GM18868 (cell line): ENCODE measurements around the gene PRKCH.
A peak's percentile ranks its signal among the peaks of the same experiment; 100 is the strongest.
"Not testable (repeated sequence)": the region's sequence is repeated elsewhere in the genome, so short reads cannot be mapped to it uniquely, and the experiment has no call there.

ENCODE experiments used
- ATAC-seq: cut with Tn5 transposase; IDR thresholded peaks from one replicate; pipeline ENCODE4 v1.9.1; 2021; ENCODE audit warnings: mild to moderate bottlenecking, moderate library complexity; ENCODE audit not compliant: unreplicated experiment

Gene PRKCH

DNA sequence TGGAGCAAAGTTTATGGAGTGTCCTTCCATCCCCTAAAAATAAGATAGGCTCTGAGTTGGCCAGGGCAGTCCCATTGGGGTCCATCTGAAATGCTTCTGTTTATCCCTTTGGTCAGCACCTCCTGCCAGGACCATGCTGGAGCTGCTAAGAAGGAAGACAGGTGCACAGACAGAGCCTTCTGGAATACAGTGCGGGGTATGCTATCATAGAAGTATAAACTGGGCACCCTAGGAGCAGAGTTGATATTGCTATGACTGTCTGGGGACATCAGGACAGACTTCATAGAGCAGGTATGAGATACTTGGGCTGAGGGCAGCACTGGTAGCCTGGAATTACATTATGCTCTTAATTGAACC, 203.5 kb downstream of the PRKCH start:
- no peak for ATAC-seq

DNA sequence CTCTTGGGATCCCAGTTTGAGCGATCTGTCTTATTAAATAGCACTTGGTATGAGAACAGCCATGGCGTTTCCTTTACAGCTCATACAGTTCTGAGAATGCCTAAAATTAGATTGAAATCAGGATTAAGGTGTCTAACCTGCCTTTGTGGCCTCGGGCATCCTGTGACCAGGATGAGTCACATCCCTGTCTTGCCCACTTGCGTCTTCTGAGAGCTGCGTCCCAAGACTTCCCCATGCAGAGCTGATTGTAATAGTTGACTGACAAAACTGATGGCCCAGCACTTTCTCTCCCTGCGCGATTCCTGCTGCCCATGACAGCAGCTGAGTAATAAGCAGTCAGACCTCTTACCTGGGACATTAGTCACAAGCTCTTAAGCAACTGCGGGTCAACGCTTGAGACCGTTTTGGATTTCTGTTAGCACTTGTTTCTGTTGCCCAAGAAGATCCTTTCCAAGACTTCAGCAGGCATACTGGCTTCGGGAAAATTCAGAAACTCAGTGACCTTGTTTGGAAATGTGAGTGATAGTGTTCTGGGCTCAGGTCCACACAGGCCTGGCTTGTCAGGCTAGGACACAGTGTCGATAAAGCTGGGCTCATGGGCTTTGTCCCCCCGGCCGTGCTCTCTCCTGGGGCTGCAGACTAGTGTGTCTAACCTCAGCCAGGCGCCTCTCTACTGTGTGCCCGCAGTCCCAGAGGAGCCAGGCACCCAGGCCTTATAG, 204.1 kb downstream of the PRKCH start:
- peak; percentile 92 for ATAC-seq

DNA sequence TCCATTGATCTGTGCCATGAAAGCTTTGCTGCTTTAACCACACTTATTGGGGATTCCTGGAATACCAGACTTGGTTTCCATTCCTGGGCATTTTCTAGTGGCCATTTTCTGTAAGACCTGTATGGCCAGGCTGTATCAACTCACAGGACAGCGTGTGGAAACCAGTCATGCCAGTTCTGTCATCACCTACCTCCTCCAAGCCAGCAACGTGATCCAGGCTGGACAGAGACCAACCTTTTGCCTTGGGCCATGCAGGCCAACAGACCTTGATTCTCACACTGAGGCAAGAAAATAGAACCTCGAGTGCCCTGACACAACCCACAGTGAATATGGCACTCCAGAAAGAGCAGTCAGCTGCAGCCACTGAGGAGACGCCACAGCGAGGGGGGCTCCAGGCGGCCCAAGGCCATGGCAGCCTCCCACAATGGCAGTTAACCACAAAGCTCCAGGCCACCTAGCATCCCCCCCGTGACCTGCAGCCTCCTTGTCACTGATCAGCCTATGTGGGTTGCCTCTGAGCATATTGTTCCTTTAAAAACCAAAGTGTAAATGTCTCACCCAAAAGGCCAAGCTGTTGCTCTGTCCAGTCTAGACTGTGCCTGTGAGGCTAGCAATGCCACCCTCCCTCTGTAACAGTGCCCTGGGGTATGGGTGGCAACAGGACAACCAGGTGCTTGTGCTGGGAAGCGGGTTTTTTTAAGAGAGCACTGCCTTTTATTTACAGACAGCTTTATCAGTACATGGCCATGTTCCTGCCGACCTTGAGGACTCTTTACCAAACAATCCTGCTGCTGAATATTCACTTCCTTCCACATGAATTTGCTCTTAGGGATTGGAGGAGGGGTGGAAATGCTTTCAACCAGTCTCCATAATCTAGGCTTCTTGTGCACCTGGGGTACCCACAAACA, 205.3 kb downstream of the PRKCH start:
- ATAC-seq: no peak

DNA sequence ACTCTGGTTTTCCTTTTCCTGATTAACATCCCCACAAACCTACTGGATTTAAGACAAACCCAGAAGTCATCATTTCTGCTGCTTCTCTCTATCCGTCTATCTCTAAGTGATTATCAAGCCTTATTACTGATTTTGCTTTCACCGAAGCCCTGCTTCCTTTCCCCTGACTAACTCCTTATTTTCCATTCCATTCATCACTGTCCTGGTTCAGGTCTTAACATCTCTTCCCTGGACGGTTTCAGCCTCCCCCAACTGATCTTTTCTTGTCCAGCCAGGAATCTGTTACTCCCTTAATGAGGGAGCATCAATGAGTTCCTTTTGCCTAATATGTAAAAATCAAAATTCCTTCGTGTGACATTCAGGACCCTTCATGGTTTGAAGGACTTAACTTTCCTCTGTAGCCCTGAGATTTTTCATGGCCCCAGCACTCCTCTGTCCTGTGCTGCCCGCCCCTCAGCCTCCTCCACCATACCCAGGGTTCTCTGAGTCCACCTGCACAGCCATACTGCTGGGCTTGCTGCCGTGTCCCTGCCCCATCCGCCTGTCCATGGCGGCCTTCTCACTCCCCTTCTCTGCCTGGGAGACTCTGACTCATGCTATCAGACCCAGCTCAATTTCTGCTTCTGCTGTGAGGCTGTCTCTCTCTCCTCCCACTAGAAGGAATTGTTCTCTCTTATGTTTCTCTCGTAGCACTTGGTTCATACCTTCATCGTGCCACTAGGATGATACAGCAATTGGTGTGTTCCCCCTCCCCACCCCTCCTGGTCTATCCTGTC, 206.1 kb downstream of the PRKCH start:
- ATAC-seq: no peak

DNA sequence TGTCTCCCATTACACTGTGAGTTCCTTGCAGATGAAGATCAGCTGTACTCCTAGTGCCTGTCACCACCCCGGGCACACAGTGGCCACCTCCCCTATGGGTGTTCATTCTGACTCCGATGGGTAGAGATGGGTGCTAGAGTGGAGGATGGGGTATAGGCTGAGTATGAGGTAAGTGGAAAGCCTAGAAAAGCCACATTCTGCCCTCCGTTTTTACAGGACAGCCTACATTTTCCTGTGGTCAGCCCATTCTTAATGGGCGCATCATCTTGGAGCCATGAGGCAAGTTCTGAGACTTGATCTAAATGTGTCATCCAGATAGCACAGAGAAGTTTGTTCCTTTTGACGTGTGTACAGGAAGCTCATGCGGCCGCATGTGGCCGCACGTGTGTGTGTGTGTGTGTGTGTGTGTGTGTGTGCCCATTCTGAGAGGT, 207.2 kb downstream of the PRKCH start:
- no peak for ATAC-seq

DNA sequence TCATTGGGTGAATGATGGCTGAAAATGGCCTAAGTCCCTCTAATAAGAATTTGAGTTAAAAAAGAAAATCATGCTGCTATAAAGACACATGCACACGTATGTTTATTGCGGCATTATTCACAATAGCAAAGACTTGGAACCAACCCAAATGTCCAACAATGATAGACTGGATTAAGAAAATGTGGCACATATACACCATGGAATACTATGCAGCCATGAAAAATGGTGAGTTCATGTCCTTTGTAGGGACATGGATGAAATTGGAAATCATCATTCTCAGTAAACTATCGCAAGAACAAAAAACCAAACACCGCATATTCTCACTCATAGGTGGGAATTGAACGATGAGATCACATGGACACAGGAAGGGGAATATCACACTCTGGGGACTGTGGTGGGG, 208.0 kb downstream of the PRKCH start:
- ATAC-seq: not testable (repeated sequence)

DNA sequence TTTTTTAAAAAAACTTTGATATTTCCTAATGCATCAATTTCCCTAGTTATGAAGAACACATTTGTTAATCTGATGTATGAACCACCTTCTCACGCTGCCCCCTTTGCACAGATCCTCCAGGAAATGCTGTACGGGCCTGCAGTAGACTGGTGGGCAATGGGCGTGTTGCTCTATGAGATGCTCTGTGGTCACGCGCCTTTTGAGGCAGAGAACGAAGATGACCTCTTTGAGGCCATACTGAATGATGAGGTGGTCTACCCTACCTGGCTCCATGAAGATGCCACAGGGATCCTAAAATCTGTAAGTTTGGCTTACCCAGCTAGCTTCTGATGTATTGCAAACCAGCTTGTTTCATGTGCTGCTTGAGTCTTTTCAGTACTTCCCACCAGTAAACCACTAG, 208.9 kb downstream of the PRKCH start:
- no peak for ATAC-seq

DNA sequence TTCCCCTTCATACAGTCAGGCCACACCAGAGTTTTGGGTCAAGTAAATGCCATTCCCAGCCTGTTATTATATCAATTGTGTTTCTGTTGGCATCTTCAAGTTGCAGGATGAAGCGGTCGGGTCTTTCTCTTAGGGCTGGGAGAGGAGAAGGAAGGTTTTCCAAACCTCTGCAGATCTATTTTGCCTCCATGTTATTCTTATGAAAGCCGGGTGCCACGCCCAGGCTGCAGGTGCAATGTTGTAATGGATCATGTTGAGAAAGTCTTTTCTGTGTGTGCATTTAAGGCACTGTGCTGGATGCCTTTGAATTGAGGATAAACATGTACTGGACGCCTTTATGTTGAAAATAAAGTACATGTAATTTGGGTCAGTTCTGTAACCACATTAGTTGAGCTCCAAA, 209.5 kb downstream of the PRKCH start:
- ATAC-seq: no peak

DNA sequence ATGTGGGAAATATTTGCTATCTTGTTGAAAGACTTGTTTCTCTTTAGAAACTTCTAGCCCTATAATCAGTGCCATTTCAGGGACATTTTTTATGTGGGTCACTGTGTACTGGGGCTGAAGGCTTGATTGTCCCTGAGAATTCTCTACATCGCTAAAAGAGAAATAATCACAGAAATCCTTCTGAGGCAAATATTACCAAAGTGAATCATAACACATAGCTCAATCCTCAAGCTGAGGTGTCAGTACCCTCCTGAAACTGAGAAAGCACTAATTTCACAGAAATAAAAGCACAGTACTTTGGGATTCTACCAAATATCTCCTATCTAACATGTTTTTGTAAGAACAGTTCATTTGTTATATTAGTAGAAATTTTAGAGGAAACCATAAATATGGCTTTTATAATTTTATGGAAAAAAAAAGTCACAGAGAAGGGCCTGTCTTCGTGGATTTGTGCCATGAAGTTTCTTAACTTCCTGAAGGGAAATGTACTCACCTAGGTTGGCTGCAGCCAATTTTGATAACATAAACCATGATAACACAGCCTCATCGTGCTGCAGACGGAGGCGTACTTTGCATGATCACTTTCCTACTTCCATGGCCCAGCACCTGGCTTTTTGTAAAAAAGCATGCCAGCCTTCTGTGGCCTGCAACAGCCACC, 210.2 kb downstream of the PRKCH start:
- ATAC-seq: no peak

DNA sequence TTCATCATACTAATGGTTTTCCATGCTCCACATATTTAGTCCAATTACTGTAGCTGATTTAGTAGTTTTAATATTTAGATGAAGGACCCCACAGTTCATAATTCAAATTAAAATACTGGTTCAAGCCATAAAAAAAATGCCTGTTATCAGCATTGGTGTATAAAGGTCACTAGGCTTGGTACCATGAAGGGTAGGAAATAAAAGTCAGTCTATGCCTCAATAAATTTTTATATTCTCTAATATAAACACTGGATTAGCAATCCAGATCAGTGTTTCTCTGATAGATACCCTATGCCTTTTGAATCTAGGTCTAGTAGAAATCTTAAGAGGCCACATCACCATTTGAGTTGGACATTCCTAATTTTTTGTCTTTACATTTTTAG, 210.7 kb downstream of the PRKCH start:
- ATAC-seq: no peak

DNA sequence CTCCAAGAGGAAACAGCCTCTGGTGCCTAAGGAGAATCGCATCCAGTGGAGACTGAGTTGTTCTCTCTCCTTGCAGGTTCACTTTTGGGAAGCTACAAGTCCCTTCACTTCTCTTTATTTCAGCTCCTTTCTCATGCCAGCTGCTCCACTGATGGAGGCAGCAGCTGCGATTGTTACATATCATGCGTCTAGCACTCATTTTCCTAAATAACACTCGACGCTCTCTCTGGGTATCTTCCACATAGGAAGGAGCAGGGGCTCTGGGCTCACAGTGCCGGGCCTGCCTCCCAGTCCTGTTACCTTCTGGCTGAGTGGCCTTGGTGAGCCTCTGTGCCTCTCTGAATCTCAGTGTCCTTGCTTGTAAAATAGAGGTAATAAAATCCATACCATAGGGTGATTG, 211.4 kb downstream of the PRKCH start:
- no peak for ATAC-seq

DNA sequence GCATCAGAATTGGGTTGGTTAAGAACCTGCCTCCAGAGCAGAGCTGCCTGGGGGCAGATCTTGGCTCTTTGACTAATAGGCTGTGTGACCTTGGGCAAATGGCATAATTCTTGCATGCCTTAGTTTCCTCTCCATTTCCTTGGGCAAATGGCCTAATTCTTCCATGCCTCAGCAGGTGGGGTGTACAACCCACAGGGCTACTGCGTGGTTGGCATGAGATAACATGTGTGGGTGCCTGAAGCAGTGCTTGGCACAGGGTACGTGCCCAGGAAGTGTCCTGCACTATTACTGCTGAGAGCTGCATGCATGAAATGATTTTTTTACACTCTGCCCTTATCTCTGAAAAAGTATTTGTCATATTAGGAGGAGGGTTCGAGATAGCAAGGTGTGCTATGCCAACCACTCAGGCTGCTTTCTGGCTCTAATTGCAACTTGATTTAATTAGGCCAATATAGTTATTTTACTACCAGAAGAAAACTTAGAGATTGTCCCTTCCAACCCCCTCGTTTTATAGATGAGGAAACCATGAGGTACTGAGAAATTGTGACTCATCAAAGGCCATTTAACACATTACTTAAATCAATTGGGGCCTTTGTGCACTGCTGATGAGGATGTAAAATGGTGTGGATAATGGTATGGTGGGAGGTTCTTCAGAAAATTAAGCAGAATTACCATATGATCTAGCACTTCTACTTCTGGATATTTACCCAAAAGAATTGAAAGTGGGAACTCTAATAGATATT, 212.3 kb downstream of the PRKCH start:
- ATAC-seq: no peak

DNA sequence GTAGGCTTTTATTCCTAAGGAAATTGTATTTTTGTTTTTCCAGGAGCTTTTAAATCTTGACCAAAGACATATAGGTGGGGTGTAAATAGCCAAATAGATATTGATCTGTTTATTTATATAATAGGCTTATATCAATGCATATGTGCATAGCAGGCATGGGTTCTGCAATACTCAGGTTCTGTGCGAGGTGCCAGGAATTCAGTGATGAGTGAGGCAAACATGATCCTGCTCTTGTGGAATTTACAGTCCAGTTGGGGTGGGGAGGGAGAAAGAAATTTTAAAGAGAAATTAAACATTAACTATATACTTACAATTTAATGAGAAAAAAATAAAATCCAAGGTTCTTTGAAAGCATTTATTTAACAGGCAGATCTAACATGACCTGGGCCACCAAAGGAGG, 213.7 kb downstream of the PRKCH start:
- ATAC-seq: no peak

DNA sequence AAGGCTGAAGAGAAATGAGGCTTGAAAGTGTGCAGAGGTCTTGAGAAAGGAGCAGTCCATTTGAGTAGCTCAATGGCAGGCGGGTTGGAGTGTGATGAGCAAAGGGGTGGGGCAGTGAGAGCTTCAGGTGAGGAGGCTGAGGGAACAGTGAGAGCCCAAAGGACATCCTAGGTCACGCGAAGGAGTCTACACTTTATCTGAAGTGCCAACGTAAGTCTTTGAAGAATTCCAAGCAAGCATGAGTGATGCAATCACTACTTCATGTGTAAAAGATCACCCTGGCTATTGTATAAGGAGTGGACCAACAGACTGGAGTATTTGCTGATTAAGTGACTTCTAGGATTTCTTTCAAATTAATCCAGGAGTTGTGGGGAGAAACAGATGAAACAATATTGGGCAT, 214.1 kb downstream of the PRKCH start:
- no peak for ATAC-seq

DNA sequence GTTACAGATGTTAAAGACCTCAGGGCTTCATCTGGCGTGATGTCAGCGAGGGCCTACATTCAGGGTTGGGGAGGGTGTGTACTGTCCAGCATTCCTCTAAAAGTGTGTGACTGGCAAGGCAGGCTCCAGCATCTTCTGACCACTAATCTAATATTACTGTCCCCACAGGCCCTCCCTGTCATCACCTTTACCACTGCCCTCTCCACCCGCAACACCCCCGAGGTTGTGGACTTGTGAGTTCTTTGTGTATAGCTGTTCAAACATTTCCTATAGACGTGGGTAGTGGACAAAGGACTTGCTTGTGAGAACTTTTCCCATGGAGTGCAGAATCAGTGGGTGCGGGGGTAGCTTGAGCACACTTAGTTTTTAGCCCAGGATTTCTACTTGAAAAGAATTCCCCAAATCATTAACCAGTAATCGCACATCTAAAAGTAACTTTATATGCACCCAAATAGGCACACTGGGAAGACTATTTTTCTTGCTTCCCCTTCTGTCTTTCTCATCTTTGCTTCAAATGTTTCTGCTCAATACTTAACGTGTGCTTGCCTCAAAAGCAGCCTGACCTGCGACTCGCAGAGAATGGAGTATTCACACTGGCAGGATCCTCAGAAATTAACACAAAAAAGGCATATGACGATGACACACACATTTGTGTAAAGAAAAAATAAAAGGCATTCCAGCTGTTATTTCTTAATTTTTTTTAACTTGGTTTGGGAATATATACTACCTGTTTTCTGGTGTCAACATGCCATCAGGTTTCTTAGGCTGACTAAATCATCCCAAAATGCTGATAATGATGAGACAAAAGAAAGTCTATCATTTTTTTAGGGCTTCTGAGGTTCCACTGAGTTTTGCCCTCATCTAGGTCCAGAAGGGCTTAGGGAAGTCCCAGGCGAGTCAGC, 215.5 kb downstream of the PRKCH start:
- no peak for ATAC-seq

DNA sequence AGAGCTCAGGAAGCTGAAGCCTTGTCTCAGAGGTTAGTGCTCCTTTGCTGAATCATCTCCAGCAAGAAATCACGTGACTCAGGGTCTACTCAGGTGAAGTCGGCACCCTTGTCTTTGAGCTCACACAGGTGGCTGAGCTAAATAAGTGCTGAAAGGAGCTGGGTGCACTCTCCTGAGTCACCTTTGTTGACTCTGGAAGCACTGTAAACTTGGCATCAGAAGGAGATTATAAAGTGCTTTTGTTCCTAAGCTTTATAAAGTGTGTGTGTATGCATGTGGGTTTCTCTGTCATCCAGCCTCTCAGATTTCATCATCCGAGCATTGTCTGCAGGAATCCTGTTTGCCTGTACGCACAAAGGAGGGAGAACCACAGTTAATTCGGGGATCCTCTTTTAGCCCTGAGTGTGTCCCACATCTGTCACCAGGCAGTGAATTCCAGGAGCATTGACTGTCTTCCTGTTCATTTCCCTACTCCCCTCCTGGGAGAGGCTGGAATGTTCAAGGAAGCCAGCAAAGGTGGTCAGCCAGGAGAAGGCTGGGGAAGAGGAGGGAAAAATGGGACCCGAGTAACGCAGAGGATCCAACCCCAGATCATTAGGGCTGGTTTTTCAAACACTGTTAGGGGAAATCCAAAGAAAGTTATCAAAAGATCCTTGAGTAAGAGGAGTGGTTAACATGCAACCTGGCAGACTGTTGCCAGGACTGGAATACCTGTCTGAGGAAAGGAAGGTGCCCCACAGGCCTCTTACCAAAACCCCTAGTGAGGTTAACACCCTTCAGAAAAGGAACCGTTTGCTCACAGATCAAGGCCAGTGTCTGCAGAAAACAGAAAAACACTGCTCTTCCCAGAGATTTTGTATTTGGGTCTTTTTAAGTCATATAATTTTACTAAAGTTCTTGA, 216.4 kb downstream of the PRKCH start:
- peak; percentile 66 for ATAC-seq

DNA sequence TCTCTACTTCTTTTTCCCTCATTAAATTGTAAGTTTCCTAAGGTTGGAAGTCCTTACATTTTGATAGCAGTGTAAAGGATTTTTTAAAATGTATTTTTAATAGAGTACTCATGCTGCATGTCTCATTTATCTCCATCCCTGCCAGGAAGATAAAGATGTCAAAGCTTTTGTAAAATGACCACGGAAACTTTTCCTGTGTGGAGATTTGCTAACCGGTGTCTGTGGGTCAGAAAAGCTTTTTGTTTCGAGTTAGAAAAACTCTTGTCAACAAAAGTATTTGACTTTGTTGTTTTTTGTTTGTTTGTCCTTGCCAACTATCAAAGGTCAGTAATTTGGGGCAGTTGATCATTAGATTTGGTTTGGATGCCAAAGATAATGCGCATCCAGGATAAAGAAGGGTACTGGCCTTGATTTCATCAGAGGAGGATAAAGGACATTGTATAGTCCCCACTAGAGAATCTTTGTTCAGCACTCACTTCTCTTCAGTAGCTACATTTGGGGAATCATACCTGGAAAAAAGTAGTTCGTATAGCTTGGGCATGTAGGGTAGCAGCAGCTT, 217.2 kb downstream of the PRKCH start:
- no peak for ATAC-seq

DNA sequence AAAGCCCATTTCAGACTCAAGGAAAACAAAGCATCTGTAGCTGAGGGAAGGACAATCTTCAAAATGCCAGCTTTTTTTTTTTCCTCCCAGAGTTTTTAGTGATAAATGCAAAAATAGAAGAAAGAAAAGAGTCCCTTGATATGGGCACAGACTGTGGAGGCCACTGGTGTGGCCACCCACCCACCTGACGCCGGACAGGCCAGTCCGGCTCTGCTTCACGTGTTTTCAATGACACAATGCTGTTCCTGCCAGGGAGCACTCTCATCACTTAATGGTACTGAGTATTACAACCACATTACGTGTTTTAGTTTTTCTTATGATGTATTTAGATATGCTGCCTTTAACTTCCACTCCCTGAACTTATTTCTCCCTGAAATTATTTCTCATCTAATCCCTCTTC, 218.3 kb downstream of the PRKCH start:
- ATAC-seq: no peak
